ENCODE data around the gene HNRNPA3.
A peak's percentile ranks its signal among the peaks of the same experiment; 100 is the strongest.

GRCh38 chr2:177212106-177212890 lies at the start of gene HNRNPA3:
- TF ChIP-seq CTCF (IDR thresholded peaks at IDR 0.05), result peak in 1 of 2 donors; percentile 32
- TF ChIP-seq EP300 (IDR thresholded peaks at IDR 0.05), result no peak
- peak; percentile 87 to 93 (median 88) for TF ChIP-seq POLR2AphosphoS5 (IDR thresholded peaks at IDR 0.05)

Measured in suprapubic skin (tissue), 4 donors.